ENCODE results near the gene DCC. TPM values are rescaled to one million over a fixed set of nuclear protein-coding genes. Genes with fewer than 3 reads are reported as not detected.

DCC gene
- total RNA-seq, 1 experiment from 2014 or later, result not detected

DNA sequence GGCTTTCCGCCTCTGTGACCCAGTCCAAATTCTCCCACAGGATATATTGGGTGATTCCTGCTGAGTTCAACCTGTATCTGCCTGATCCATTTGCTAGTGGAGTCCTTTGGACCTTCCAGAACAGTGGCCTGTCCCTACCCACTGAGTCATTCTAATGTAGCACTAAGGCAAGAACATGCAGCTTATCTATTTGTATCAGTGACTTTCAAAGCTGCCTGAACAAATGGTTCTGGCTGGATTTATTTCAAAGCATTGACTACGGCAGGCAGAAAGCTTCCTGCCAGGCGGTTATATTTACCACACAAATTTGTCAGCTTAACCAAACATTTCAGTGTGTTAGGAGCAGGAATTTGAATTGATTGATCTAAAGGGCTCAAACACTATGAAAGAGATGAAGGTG, 613.4 kb downstream of the DCC start:
- no peak for DNase-seq (ENCODE audit: low read depth in 1 of 2, low spot score in 2 of 2)
- H3K27me3 ChIP-seq (replicated peaks), result no peaks in the 10 kb centered on the region
- peaks cover 6% of the 10 kb centered on the region; the same call in 1 of the 2 replicates for H3K9me3 ChIP-seq (replicated peaks)
- no peak overlapping the region for H3K27ac ChIP-seq
- H3K36me3 ChIP-seq, result no peaks in the 10 kb centered on the region
- no peaks in the 10 kb centered on the region for H3K4me1 ChIP-seq (replicated peaks)
- no peak overlapping the region for H3K4me3 ChIP-seq

DNA sequence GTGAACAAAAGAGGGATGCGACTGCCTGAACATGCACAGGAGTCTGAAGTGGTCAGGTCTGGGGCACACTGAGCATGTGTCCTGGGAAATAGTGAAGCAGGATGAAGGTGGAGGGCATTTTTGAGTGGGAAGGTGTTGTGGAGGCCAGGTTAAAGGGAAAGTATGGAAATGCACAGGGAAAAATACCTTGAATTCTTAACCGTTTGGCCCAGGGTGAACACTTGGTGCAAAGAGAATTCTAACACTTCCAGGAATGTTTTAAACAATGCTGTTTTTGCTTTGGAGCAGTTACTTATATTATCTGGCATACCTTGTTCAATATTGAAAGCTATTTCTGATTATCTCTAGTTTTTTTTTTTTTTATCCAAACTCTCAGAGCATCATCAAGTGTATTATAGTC, 623.5 kb downstream of the DCC start:
- no peak overlapping the region for H3K4me3 ChIP-seq
- no peaks in the 10 kb centered on the region for H3K4me1 ChIP-seq (replicated peaks)
- H3K27me3 ChIP-seq (replicated peaks), result no peaks in the 10 kb centered on the region
- DNase-seq (ENCODE audit: low read depth in 1 of 2, low spot score in 2 of 2), result no peak
- no peaks in the 10 kb centered on the region for H3K36me3 ChIP-seq
- H3K9me3 ChIP-seq (replicated peaks), result no peaks in the 10 kb centered on the region
- H3K27ac ChIP-seq, result no peak overlapping the region

DNA sequence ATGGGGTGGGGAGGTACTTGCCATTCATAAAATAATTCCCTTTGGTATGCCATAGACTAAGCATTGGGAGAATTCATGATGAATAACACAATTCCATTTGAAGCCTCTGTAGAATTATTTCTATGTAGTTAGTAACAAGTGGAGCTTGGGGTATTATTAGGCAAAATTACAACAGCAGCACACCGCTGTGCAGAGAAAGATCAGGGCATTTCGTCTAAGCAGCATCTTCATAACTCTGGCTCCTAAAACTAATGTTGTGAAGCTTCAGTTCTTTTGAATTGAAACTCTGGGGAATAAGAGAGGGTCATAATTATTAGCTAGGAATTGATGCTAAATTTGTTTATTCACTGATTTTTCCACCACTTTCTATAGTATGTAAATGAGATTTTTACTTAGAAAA, 630.7 kb downstream of the DCC start:
- Histone ChIP-seq H3K4me3 (no peak overlapping the region), H3K27me3 (replicated peaks) (no peaks in the 10 kb centered on the region), H3K9me3 (replicated peaks) (peaks cover 2% of the 10 kb centered on the region; the same call in 1 of the 2 replicates), H3K27ac (no peak overlapping the region), H3K4me1 (replicated peaks) (no peaks in the 10 kb centered on the region), H3K36me3 (no peaks in the 10 kb centered on the region)
- no peak for DNase-seq (ENCODE audit: low read depth in 1 of 2, low spot score in 2 of 2)

DNA sequence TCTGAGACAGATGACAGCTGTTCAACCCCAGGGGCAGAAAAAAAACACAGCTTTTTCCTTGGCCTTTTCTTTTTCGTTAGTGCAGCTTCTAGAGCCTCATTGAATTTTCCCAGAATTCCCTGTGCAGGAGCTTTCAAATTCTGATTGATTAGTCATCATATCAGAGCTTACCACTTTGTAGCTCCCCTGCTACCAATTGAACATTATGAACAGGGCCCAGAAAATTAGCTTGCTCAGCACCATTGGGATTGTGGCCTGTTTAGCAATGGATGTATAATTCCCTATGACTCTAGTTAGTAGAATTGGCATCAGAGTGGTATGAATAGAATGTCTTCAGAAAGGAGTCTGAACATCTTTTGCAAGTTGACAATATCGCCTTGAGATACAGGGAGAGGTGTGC, 631.1 kb downstream of the DCC start:
- H3K36me3 ChIP-seq, result no peaks in the 10 kb centered on the region
- DNase-seq (ENCODE audit: low read depth in 1 of 2, low spot score in 2 of 2), result no peak
- no peak overlapping the region for H3K27ac ChIP-seq
- H3K27me3 ChIP-seq (replicated peaks), result no peaks in the 10 kb centered on the region
- no peaks in the 10 kb centered on the region for H3K4me1 ChIP-seq (replicated peaks)
- peaks cover 2% of the 10 kb centered on the region; the same call in 1 of the 2 replicates for H3K9me3 ChIP-seq (replicated peaks)
- H3K4me3 ChIP-seq, result no peak overlapping the region

DNA sequence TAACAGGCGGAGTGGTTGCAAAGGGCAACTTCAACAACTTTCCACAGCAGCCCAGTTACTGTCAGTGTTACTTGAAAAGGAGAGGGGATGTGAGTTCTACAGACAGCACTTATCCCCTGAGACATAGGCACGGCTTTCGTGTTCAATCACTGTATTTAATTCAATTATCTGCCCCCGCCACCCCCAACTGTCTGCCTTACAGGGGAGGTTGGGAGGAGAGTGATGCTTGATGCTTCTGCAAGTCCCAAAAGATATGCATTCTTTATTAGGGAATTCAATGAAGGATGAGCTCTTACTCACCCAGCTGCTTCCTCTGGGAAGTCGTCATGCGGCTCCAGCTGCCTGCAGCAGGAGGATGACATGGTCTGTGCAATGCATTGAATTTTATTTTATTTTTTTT, 639.9 kb downstream of the DCC start:
- H3K4me3 ChIP-seq, result no peak overlapping the region

DNA sequence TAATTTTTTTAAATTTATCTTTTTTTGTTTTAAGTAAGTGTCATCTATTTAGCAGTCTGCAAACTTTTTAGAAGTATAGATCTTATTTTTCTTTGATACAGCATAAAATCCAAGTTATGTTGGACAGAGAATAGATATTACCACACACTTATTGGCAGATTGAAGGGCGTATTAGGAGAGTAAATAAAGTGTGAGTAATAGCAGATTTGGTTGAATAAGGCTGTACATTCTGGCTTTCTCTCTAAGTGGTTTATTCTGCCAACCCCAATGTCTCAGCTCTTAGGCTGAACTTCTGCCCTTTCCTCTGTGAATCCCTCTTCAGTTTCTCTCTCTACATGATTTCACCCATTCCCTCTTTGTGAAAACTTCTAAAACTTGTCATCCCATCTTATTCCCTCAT, 651.2 kb downstream of the DCC start:
- Histone ChIP-seq H3K9me3 (replicated peaks) (0 out of 2 replicates have a peak, but pooled peaks cover 5% of the 10 kb centered on the region), H3K27ac (no peak overlapping the region), H3K4me1 (replicated peaks) (no peaks in the 10 kb centered on the region), H3K4me3 (no peak overlapping the region), H3K36me3 (no peaks in the 10 kb centered on the region), H3K27me3 (replicated peaks) (no peaks in the 10 kb centered on the region)
- no peak for DNase-seq (ENCODE audit: low read depth in 1 of 2, low spot score in 2 of 2)

More for the DNA sequence above, 639.9 kb downstream of the DCC start:
- DNase-seq (ENCODE audit: low read depth in 1 of 2, low spot score in 2 of 2), result no peak
- Histone ChIP-seq H3K27me3 (replicated peaks) (no peaks in the 10 kb centered on the region), H3K9me3 (replicated peaks) (no peaks in the 10 kb centered on the region; the same call in 1 of the 2 replicates), H3K4me1 (replicated peaks) (no peaks in the 10 kb centered on the region), H3K36me3 (no peaks in the 10 kb centered on the region), H3K27ac (no peak overlapping the region)

DNA sequence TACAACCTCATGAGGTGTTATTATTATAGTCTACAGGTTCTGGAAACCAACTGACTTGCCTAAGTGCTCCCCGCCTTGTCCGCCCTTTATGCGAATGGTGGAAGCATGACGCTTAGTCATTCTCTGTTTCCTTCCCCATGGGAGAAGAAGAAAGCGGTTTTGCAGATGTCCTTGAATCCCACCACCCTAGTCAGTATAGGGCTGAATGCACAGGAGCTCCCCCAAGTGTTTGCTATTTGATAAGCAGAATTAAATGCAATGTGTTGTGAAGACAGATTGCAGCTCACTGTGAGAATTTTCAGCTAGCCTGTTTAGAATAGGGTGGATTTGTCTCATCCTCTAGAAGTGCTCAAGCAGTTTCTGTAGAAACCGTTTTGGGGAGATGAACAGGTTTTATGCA, 652.0 kb downstream of the DCC start:
- Histone ChIP-seq H3K36me3 (no peaks in the 10 kb centered on the region), H3K27ac (no peak overlapping the region), H3K4me3 (no peak overlapping the region), H3K9me3 (replicated peaks) (0 out of 2 replicates have a peak, but pooled peaks cover 5% of the 10 kb centered on the region), H3K27me3 (replicated peaks) (no peaks in the 10 kb centered on the region), H3K4me1 (replicated peaks) (no peaks in the 10 kb centered on the region)
- no peak for DNase-seq (ENCODE audit: low read depth in 1 of 2, low spot score in 2 of 2)

DNA sequence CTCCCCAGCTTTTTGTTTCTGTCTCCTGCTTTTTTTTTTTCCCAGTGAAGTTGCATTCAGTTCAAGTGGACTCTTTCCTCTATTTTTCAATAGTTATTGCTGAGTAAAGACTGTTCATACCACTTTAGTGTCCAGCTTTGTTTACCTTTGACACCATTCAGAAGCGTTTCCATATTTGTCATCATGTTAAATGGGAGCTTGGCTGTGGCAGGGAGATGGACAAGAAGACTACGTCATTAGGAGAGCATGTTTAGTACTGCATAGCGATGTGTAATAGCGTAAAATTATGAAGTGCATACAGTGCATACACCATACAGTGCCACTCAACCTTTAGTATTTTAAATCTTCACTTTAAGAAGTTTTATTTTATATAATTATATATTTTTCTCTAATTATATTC, 655.9 kb downstream of the DCC start:
- H3K4me3 ChIP-seq, result no peak overlapping the region
- H3K27ac ChIP-seq, result no peak overlapping the region
- no peaks in the 10 kb centered on the region for H3K4me1 ChIP-seq (replicated peaks)
- H3K27me3 ChIP-seq (replicated peaks), result no peaks in the 10 kb centered on the region
- no peak for DNase-seq (ENCODE audit: low read depth in 1 of 2, low spot score in 2 of 2)
- 0 out of 2 replicates have a peak, but pooled peaks cover 6% of the 10 kb centered on the region for H3K9me3 ChIP-seq (replicated peaks)
- no peaks in the 10 kb centered on the region for H3K36me3 ChIP-seq

DNA sequence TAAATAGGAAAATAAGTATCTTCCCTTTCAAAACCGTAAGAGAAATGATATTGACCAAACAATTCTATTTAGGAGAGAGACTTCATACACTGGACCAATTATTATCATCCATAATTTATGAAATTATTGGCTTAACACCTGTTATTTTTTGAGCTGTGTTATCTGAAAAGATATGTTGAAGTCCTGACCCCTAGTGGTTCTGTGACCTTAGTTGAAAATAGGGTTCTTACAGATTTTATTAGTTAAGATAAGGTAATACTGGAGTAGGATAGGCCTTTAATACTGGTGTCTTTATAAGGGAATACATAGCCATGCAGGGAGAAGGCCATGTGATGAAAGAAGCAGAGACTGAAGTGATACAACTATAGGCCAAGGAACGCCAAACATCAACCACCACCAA, 659.6 kb downstream of the DCC start:
- Histone ChIP-seq H3K36me3 (no peaks in the 10 kb centered on the region), H3K4me1 (replicated peaks) (no peaks in the 10 kb centered on the region), H3K27me3 (replicated peaks) (no peaks in the 10 kb centered on the region), H3K4me3 (no peak overlapping the region), H3K9me3 (replicated peaks) (0 out of 2 replicates have a peak, but pooled peaks cover 2% of the 10 kb centered on the region), H3K27ac (no peak overlapping the region)
- DNase-seq (ENCODE audit: low read depth in 1 of 2, low spot score in 2 of 2), result no peak

DNA sequence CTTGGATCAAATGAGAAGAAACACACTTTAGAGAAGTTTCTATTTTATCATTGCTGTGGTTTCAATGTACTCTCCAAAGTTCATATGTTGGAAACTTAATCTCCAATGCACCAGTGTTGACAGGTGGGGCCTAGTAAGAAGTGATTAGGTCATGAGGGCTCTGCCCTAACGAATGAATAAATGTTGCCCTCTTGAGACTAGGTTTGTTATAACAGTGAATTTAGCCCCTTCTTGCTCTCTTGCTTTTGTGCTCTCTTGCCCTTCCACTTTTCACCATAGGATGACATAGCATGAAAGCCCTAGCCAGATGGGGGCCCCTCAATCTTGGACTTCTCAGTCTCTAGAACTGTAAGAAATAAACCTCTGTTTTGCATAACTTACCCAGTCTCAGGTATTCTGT, 664.8 kb downstream of the DCC start:
- Histone ChIP-seq H3K4me1 (replicated peaks) (no peaks in the 10 kb centered on the region), H3K27ac (no peak overlapping the region), H3K27me3 (replicated peaks) (no peaks in the 10 kb centered on the region), H3K9me3 (replicated peaks) (0 out of 2 replicates have a peak, but pooled peaks cover under 1% of the 10 kb centered on the region), H3K4me3 (no peak overlapping the region), H3K36me3 (no peaks in the 10 kb centered on the region)
- DNase-seq (ENCODE audit: low read depth in 1 of 2, low spot score in 2 of 2), result no peak

DNA sequence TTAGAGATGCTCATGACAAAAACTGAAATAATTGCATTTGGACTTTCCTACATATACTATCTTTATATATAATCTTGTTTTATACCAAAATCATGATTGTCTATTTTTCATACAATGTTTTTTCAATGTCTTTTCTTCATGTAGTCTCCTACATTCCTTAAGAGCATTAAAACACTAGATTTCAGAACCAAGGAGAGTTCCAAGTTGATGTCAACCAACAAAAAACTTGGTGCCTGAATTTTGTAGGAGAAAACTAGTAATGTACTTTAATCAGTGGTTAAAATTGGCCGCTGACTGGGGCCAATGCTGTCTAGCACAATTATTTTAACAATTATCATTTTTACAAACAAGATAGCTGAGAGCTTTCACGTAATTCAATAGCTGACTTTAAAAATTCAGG, 678.8 kb downstream of the DCC start:
- H3K4me1 ChIP-seq (replicated peaks), result no peaks in the 10 kb centered on the region
- H3K4me3 ChIP-seq, result no peak overlapping the region
- no peaks in the 10 kb centered on the region for H3K27me3 ChIP-seq (replicated peaks)
- DNase-seq (ENCODE audit: low read depth in 1 of 2, low spot score in 2 of 2), result no peak
- H3K9me3 ChIP-seq (replicated peaks), result no peaks in the 10 kb centered on the region; the same call in 1 of the 2 replicates
- no peaks in the 10 kb centered on the region for H3K36me3 ChIP-seq
- no peak overlapping the region for H3K27ac ChIP-seq

DNA sequence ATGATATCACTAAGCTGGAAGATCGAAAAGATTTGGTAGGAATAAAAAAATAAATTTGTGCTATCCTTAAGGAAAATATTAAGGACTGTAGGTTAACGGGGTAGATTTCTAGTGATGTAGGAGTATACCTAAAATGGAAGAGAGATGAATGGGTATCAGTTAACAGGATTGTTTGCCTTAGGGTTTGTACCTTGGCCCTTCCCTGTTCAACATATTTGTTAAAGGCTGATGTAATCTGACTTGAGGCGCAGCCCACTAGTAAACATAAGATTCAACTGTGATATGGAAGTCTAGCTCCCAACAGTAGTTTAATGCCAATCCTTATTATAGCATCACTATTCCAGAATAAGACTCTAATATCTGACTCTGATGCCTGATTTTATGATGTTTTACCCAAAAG, 685.2 kb downstream of the DCC start:
- no peak for DNase-seq (ENCODE audit: low read depth in 1 of 2, low spot score in 2 of 2)
- H3K4me3 ChIP-seq, result no peak overlapping the region
- H3K4me1 ChIP-seq (replicated peaks), result no peaks in the 10 kb centered on the region
- no peaks in the 10 kb centered on the region; the same call in 1 of the 2 replicates for H3K9me3 ChIP-seq (replicated peaks)
- H3K27ac ChIP-seq, result no peak overlapping the region
- H3K27me3 ChIP-seq (replicated peaks), result no peaks in the 10 kb centered on the region
- H3K36me3 ChIP-seq, result no peaks in the 10 kb centered on the region

DNA sequence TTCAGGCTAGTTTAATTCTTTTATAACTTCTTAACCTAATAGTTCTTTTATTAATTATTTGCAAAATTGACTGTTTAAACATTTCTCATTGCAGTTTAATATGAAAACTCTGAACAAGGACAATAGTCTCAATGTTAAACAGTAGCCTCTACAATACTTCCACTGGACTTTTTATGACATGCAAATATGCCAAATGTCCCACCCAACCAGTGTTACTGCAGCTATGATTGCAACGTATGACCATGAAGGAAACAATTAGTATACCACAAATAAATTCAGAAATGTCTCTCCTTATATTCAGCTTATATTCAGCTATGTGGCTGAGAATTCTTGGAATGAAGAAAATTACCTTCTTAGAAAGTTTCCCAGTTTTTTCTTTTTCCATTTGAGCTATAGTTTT, 688.6 kb downstream of the DCC start:
- H3K36me3 ChIP-seq, result no peaks in the 10 kb centered on the region
- no peak overlapping the region for H3K27ac ChIP-seq
- H3K27me3 ChIP-seq (replicated peaks), result no peaks in the 10 kb centered on the region
- no peak for DNase-seq (ENCODE audit: low read depth in 1 of 2, low spot score in 2 of 2)
- H3K4me3 ChIP-seq, result no peak overlapping the region
- H3K9me3 ChIP-seq (replicated peaks), result no peaks in the 10 kb centered on the region; the same call in 1 of the 2 replicates
- no peaks in the 10 kb centered on the region for H3K4me1 ChIP-seq (replicated peaks)

DNA sequence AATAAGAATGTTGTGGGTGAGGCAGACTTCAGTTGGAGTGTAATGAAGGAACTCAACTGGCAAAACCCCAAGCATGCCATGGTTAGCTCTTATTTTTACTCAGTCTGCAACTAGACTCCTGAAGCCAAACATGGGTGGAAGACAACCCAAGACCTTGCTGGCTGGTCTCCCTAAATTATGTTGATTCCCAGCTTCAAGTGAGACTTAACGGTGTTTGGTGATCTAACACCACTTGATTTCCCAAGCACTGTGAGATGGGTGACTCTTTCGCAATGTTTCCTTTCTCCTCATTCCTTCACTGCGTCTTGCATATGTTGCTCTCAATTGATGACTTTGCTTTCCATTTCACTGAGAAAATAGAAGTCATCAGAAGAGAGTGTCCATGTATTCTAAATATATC, 693.1 kb downstream of the DCC start:
- Histone ChIP-seq H3K4me1 (replicated peaks) (no peaks in the 10 kb centered on the region), H3K27me3 (replicated peaks) (no peaks in the 10 kb centered on the region), H3K9me3 (replicated peaks) (peaks cover 2% of the 10 kb centered on the region; the same call in 1 of the 2 replicates), H3K36me3 (no peaks in the 10 kb centered on the region), H3K27ac (no peak overlapping the region), H3K4me3 (no peak overlapping the region)
- no peak for DNase-seq (ENCODE audit: low read depth in 1 of 2, low spot score in 2 of 2)

DNA sequence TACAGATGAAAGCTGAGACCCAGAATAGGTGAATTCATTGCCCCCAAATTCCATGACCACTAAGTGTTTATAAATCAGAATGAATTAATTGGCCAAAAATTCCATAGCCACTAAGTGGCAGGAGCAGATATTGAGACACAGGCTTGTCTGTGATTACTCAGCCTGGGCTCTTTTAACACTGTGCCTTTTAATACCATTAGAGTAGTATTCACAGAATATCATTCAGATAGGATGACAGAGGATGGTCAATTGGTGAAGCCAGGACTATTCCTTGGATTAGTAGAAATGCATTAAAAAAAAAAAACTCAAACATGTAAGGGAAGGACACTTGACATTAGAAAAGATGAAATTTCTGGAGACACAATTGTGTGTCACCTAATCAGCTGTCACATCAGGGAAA, 698.6 kb downstream of the DCC start:
- Histone ChIP-seq H3K4me1 (replicated peaks) (no peaks in the 10 kb centered on the region), H3K4me3 (no peak overlapping the region), H3K27me3 (replicated peaks) (no peaks in the 10 kb centered on the region), H3K27ac (no peak overlapping the region), H3K36me3 (no peaks in the 10 kb centered on the region), H3K9me3 (replicated peaks) (0 out of 2 replicates have a peak, but pooled peaks cover 2% of the 10 kb centered on the region)
- DNase-seq (ENCODE audit: low read depth in 1 of 2, low spot score in 2 of 2), result no peak
